Raji (cell line): ENCODE data around the gene PPFIBP2.

Experiments used
- POLR2A ChIP-seq: IDR thresholded peaks from 2 replicates; pipeline ENCODE4 v1.6.1; 2011; ENCODE audit warnings: low read depth, low read length, control low read depth; ENCODE audit not compliant: insufficient read depth

Gene PPFIBP2

GRCh38 chr11:7591107-7591894 lies 77.5 kb downstream of the PPFIBP2 start:
- TF ChIP-seq POLR2A, result no peak

GRCh38 chr11:7591987-7592386 lies 78.2 kb downstream of the PPFIBP2 start:
- no peak for TF ChIP-seq POLR2A

- TF ChIP-seq POLR2A, result no peak
These were observed 78.9 kb downstream of the PPFIBP2 start for GRCh38 chr11:7592711-7593110.

- TF ChIP-seq POLR2A, result no peak
These were observed 79.7 kb downstream of the PPFIBP2 start for GRCh38 chr11:7593481-7593880.

- no peak for TF ChIP-seq POLR2A
These were observed 81.4 kb downstream of the PPFIBP2 start for GRCh38 chr11:7595016-7595866.

- TF ChIP-seq POLR2A, result no peak
These were observed 82.2 kb downstream of the PPFIBP2 start for GRCh38 chr11:7595951-7596350.

GRCh38 chr11:7596975-7597391 lies 83.2 kb downstream of the PPFIBP2 start:
- no peak for TF ChIP-seq POLR2A

- TF ChIP-seq POLR2A, result no peak
These were observed 83.8 kb downstream of the PPFIBP2 start for GRCh38 chr11:7597620-7598019.

GRCh38 chr11:7599209-7599608 lies 85.4 kb downstream of the PPFIBP2 start:
- no peak for TF ChIP-seq POLR2A

GRCh38 chr11:7600205-7600775 lies 86.5 kb downstream of the PPFIBP2 start:
- TF ChIP-seq POLR2A, result no peak

- TF ChIP-seq POLR2A, result no peak
These were observed 89.4 kb downstream of the PPFIBP2 start for GRCh38 chr11:7603031-7603781.

GRCh38 chr11:7604331-7604955 lies 90.6 kb downstream of the PPFIBP2 start:
- no peak for TF ChIP-seq POLR2A

GRCh38 chr11:7605186-7605943 lies 91.6 kb downstream of the PPFIBP2 start:
- no peak for TF ChIP-seq POLR2A

GRCh38 chr11:7606496-7606895 lies 92.7 kb downstream of the PPFIBP2 start:
- no peak for TF ChIP-seq POLR2A
